H54 (cell line): ENCODE measurements around the gene AP1S2.

Experiments
- DNase-seq: peaks from one replicate; pipeline ENCODE4 v3.0.0; 2011; ENCODE audit warnings: low spot score, mixed read lengths; ENCODE audit not compliant: insufficient read length
- FAIRE-seq: peaks from 3 replicates; lab custom pipeline; 2011; peaks lifted over from hg19 to GRCh38; lab: Jason Lieb, UNC
- POLR2A ChIP-seq: IDR thresholded peaks from 2 replicates; pipeline ENCODE4 v1.6.1; 2011; ENCODE audit warnings: low read depth, mild to moderate bottlenecking, low read length

AP1S2 gene

DNA sequence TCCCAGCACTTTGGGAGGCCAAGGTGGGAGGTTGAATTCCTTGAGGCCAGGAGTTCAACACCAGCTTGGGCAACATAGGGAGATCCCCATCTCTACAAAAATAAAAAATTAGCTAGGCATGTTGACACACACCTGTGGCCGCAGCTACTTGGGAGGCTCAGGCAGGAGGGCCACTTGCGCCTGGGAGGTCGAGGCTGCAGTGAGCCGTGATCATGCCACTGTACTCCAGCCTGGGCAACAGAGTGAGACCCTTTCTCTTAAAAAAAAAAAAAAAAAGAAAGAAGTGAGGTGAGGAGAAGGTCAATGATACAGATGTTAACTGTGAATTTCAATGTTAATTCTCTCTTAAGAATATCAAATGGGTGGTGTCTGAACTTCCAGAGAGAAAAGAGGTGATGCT, 15.1 kb upstream of the AP1S2 start:
- no peak for TF ChIP-seq POLR2A
- FAIRE-seq, result no peak
- DNase-seq, result no peak

DNA sequence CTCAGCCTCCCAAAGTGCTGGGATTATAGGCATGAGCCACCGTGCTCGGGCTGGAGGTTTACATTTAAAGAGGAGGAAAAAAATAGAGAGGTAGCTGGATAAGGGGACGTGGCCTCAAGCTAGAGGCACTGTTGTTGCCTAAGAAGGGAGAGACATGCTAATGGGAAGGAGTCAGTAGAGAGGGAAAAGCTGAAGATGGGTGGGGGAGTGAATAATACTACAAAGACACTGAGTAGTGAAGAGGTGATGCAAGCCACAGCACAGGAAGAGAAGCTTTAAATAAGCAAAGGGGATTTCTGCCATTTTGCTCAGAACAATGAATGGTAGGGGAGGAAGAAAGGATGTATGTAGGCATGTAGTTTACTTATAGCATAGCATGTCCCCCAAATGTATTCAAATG, 11.5 kb upstream of the AP1S2 start:
- FAIRE-seq (no peak), DNase-seq (no peak)
- no peak for TF ChIP-seq POLR2A

DNA sequence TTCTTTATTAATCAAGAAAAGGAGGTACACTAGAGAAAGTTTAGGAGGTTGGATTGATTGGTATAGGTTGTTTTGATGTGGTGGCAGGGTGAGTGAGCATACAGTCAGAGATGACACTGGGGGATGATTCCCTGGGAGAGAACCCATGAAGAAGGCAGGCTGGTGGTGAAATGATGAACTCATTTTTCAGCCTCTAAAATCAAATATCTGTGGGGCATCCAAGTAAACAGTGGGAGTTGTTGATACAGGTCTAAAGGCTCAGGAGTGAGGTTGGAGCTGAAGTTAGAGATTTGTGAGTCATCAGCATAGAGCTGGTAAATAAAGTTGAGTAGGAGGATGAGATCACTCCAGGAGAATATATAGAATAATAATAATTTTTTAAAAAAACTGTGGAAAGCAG, 10.0 kb upstream of the AP1S2 start:
- TF ChIP-seq POLR2A, result no peak
- no peak for DNase-seq
- FAIRE-seq, result no peak

DNA sequence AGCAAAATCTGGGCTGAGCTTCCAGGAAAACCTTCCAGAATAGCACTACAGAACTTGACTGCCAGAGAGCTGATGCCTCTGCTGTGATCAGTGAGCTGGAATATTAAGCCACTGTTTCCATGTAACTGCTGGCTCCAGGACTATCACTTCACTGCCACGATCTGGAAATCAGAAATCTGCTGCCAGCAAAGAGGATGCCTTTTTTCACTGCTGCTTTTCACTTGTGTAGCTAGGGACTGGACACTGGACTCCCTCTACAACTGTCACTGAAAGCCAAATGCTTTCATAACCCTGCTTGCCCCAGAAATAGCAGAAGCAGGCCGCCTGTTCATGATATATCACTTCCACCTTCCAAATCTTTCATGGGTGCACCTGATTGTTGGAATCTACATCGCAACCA, 9.4 kb upstream of the AP1S2 start:
- FAIRE-seq, result no peak
- no peak for TF ChIP-seq POLR2A
- DNase-seq, result no peak

DNA sequence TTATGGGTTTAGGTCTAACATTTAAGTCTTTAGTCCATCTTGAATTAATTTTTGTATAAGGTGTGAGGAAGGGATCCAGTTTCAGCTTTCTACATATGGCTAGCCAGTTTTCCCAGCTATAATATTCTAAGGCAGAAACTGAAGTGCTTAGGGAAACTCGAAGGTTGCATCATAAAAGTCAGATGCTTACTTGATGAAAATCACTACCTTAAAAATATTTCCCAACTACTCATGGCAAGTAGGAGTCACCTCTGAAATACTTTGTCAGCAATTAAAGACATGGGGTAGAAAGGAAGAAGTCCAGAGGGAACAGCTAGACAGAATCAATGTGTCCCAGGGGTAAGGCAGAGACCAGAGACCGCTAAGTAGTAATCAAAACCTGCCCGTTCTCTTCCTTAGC, 6.3 kb upstream of the AP1S2 start:
- no peak for FAIRE-seq
- DNase-seq, result no peak
- TF ChIP-seq POLR2A, result no peak

DNA sequence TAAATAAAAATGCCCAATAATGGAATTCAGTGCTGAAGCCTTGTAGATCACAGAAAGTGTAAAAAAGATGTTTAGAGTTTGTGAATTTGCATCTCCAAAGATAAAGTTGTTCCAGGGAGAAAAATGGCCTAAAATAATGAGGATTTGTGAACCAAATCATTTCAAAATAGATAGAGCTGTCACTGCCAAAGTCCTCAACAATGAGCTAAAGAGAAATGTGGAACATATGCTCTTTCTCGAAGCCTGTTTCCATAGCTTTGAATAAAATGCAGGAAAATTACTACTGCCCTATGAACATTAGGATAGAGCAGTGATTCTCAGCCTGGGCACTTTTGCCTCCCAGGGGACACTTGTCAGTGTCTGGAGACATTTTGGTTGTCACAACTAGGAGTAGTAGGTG, 3.4 kb upstream of the AP1S2 start:
- DNase-seq, result no peak
- FAIRE-seq, result no peak
- TF ChIP-seq POLR2A, result no peak

DNA sequence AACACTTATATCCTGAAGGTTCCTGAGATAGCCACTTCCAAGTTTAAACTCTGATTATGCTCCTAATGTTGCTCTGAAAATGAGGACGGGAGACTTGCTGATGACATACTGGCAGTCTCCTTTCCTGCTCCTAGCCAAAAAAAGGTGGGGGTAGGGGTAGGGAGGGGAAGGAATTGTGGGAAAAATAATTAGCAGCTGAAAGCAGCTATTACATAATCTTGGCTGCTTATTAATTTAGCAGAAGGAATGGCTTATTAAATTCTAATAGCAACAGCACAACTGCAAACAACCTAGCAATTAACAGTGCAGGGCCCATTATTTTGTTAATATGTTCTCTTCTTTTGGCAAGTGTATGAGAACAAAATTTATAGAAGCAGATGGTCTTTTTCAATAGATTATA, 2.0 kb upstream of the AP1S2 start:
- DNase-seq, result no peak
- no peak for FAIRE-seq
- no peak for TF ChIP-seq POLR2A

DNA sequence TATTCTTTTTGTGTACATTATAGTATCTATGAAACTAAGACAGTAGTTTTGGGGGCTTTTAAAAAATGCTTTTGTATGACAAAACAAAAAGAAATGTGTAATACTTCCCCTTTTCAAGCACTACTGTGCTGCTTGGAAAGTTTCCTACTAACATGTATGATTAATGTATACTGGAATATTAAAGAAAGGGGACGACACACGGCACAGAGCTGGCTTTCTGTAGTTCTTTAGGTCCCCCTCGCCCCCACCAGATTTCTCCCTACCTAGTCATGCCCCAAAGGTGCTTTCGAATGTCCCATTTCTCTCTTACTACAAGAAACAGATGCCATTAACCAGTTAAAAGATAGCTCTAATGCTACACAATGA, 1.6 kb upstream of the AP1S2 start:
- DNase-seq (no peak), FAIRE-seq (no peak)
- TF ChIP-seq POLR2A, result no peak

DNA sequence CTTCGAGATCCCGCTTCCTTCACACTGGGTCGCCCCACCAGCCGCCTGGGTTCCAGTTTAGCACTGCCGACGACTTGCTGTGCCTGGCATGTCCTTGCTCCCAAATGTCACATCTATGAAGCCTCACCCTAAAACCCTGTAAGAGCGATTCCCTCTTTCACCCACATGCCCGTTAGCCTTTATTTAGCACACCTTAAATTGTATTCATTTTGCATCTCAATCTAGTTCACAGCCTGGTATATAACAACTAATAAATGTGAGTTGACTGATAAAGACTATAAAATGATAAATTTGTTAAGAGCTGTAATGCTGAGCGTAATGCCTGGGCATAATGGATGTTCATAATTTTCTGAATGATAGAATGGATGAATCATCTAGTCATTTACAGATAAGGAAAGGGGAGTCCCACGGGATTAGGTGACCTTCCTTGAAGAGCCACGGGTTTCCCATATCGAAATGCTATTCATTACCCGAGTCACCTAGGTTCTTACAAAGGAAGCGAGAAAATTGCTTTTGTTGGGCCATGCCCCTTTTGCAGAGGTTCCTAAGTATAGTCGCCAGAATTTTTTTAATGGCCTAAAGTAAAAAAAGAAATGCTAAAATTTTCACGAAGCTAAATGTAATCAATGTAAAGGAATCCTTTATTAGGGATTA, 1.1 kb upstream of the AP1S2 start:
- DNase-seq (no peak), FAIRE-seq (no peak)
- TF ChIP-seq POLR2A, result no peak

DNA sequence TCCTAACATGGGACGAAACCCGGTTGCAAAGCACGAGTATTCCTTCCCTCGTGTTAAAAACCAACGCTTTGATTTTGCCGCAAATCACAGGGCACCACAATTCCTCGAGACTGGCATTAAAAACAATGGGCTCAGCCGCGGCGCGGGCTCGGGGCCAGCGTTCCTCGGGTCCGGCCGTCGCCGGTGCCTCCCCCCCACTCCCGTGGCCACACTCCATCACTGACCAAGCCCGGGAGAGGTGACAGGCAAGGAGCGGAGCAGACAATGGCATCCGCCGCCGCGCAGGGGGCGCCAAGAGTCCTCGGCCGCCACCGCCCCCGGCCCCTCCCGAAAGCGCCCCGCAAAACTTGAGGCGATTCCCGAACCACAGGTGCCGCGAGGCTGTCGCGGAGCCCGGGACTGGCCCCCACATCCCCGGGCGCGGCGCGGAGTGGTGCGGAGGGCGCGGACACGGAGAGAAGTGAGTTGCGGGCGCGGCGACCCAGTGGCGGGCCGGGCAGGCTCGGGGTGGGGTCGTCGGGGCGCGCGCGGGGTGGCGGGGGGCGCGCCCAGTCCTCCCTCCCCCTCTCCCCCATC, 445 bp downstream of the AP1S2 start:
- no peak for TF ChIP-seq POLR2A
- DNase-seq, result no peak
- no peak for FAIRE-seq

DNA sequence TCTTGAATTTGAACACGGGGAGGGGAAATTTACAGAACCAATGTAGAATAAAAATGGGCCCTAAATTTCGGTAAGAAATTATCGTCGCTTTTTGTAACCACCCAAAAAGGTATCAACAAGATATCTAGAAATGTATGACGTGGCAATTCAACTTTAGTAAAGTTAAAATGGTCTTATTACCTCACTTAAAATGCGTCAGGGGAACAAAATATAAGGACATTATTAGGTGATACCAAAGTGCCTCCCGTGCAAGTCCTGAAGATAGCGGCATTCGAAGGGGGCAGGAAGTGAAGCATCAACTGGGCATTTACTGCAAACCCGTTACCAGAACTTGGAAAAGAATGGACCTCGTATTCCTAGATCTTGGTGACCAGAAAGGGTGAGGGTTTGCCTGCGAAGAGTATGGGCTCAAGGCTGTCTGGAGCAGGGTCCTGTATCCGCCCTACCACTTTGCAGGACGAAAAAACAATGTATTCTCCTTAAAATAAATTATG, 980 bp downstream of the AP1S2 start:
- no peak for DNase-seq
- no peak for TF ChIP-seq POLR2A
- no peak for FAIRE-seq

DNA sequence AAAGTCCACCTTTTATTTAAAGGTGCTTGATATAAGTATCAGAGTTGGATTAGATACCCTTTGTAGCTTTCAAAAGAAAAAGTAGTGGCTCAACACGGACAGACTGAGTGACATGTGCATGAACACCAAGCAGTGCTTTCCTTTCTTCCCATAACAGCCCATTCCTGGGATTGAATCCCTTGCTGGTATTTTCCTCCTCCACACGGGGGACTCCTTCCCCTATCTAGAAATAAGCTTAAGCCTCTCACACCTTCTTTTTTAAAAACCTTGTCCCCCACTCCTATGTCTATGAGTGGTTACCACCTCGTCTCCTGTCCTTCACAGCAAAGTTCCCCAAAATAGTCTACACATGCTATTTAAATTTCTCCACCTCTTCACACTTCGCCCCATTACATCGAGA, 5.1 kb downstream of the AP1S2 start:
- no peak for DNase-seq
- FAIRE-seq, result no peak

DNA sequence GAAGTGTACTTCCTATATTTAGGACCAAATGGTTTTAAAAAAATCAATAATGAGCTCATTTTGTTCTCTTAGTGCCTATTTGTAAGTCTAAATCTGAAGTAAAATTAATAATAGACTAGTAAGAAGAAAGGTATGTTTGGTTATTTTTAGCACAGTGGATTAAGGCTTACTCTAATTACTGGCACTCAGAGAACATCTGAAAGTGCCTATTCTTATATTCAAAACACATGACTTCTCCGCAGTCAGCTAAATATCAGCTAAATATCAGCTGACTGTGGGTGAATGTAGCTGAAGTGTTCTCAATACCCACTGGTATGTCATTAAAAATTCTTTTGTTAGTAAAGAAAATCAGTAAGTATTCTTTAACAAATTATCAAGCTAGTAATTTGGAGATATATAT, 6.0 kb downstream of the AP1S2 start:
- no peak for TF ChIP-seq POLR2A
- DNase-seq, result no peak
- no peak for FAIRE-seq

More for the DNA sequence above, 5.1 kb downstream of the AP1S2 start:
- no peak for TF ChIP-seq POLR2A

DNA sequence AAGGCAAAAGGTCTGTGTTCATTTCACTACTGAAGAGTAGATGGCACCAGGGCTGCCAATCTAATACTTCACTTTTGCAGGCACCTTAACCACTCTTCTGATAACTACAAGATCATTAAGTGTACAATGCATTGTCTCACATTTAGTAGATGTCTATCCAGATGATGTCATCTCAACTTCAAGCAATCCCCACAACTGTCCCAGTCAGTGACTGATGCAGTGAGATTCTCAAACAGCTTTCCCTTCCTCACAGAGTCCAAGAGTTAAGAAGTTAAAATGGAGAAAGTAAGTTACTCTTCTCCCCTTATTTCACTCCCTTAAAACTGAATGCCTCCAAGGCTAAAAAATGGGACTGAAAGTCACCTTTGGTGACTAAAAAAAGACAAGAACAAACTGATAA, 10.7 kb downstream of the AP1S2 start:
- no peak for TF ChIP-seq POLR2A
- DNase-seq (no peak), FAIRE-seq (no peak)

DNA sequence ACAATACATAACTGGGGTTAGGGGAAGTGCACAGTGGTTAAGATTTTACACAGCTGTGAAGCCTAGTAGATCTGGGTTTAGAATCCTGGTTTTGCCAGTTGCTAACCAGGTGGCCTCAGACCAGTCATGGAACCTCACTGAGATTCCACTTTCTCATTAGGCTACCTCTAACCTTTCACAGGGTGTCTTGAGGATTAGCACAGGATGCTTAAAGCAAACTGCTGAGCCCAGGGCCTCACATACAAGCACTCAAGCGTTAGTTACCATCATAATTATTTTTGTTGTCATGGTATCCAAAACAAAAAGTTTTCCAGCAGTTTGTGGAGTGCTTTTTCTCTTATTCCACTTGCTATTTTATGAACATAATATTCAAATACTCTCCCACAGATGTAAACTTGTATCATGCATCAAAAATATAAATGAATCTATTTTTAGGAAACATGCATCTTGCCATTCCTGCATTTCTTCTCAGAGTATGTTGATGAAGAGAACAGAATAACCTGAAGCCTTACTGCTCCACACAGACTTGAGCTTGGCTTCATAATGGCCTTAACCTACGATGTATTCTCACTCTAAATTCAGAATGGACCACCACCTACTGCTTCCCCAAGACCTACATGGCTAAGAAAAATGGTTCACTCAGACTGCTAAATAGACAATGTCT, 12.6 kb downstream of the AP1S2 start:
- TF ChIP-seq POLR2A, result no peak
- no peak for DNase-seq
- FAIRE-seq, result no peak
